HUES64 (cell line): Measurements from ENCODE around the gene ATG7.
"Not testable (repeated sequence)": the region's sequence is repeated elsewhere in the genome, so short reads cannot be mapped to it uniquely, and the experiment has no call there.

Source experiments
- H3K27ac ChIP-seq: 2 replicates; pipeline ENCODE4 v1.7.0; 2013; ENCODE audit warnings: low read depth, low read length, inconsistent platforms
- H3K27me3 ChIP-seq: 2 replicates; pipeline ENCODE4 v1.6.1; 2013; ENCODE audit warnings: mild to moderate bottlenecking, low read length; ENCODE audit not compliant: insufficient read depth
- H3K36me3 ChIP-seq: 2 replicates; pipeline ENCODE4 v1.6.1; 2013; ENCODE audit warnings: mild to moderate bottlenecking, low read length; ENCODE audit not compliant: insufficient read depth
- H3K4me1 ChIP-seq: 2 replicates; pipeline ENCODE4 v1.6.1; 2013; ENCODE audit warnings: mild to moderate bottlenecking, low read length, moderate library complexity; ENCODE audit not compliant: insufficient read depth
- H3K4me3 ChIP-seq: 2 replicates; pipeline ENCODE4 v1.5.1; 2013; ENCODE audit warnings: mild to moderate bottlenecking, low read length, moderate library complexity
- H3K9ac ChIP-seq: 2 replicates; pipeline ENCODE4 v1.6.1; 2013; ENCODE audit warnings: mild to moderate bottlenecking, low read depth, low read length
- H3K9me3 ChIP-seq: 2 replicates; pipeline ENCODE4 v1.6.1; 2013; ENCODE audit warnings: low read depth, low read length; ENCODE audit not compliant: insufficient read depth
- WGBS: fragments of 150-250, 120-280 bp; methylation state at CpG from one replicate; pipeline ENCODE4 v1.1.7; 2013; ENCODE audit warnings: missing lambda C conversion rate; 5-methylcytosine and 5-hydroxymethylcytosine counted together

ATG7 gene

DNA sequence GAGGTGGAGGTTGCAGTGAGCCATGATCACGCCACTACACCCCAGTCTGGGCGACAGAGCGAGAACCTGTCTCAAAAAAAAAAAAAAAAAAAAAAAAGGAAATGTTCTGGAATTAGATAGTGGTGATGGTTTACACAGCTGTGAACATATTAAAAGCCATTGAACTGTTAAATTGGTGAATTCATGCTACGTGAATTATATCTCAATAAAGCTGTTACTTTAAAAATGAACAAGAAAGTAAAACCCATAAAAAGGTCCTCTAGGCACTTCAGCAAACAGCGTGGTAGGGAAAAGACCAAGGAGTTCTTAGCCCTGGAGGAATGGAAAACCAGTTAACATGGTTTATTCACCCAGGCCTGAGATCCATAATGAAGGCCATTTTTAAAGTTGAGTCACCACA, 180.1 kb downstream of the ATG7 start:
- WGBS, result 98% methylated on average over 4 of the region's 5 CpGs

GRCh38 chr3:11452885-11453847, 181.0 kb downstream of the ATG7 start:
- WGBS, result 78% methylated on average over 14 of the region's 14 CpGs
- Histone ChIP-seq H3K27ac (no peak overlapping the region), H3K4me3 (no peak overlapping the region)

More for the DNA sequence above, 180.1 kb downstream of the ATG7 start:
- Histone ChIP-seq H3K4me1 (peaks cover 11% of the 10 kb centered on the region; the same call in 1 of the 2 replicates), H3K4me3 (no peak overlapping the region), H3K27ac (no peak overlapping the region), H3K9ac (no peak overlapping the region), H3K36me3 (no peaks in the 10 kb centered on the region), H3K9me3 (no peaks in the 10 kb centered on the region), H3K27me3 (no peaks in the 10 kb centered on the region)

DNA sequence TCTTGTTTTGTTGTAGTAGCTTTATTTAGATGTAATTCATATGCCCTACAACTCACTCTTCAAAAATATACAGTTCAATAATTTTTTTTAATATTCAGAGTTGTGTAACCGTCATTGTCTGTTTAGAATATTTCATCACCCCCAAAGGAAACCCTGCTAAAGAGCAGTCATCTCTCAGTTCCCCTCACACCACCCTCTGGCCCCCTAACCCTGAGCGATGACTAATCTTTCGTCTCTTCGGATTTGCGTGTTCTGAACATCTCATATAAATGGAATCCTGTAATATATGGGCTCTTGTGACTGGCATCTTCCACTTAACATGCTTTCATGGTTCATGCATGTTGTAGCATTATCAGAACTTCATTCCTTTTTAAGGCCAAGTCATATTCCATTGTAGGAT, 183.8 kb downstream of the ATG7 start:
- Histone ChIP-seq H3K27ac (no peak overlapping the region), H3K9me3 (no peaks in the 10 kb centered on the region)

More at GRCh38 chr3:11452885-11453847, 181.0 kb downstream of the ATG7 start:
- Histone ChIP-seq H3K27me3 (no peaks in the 10 kb centered on the region), H3K4me1 (peaks cover 11% of the 10 kb centered on the region; the same call in 1 of the 2 replicates), H3K36me3 (no peaks in the 10 kb centered on the region), H3K9me3 (no peaks in the 10 kb centered on the region), H3K9ac (no peak overlapping the region)

GRCh38 chr3:11457135-11457534, 184.9 kb downstream of the ATG7 start:
- WGBS, result 92% methylated on average over 4 of the region's 4 CpGs
- H3K27ac ChIP-seq, result no peak overlapping the region

More for the DNA sequence above, 183.8 kb downstream of the ATG7 start:
- H3K27me3 ChIP-seq, result no peaks in the 10 kb centered on the region
- no peak overlapping the region for H3K9ac ChIP-seq
- no peaks in the 10 kb centered on the region for H3K36me3 ChIP-seq
- no peak overlapping the region for H3K4me3 ChIP-seq
- 98% methylated on average over 5 of the region's 5 CpGs for WGBS
- peaks cover 12% of the 10 kb centered on the region; the same call in 1 of the 2 replicates for H3K4me1 ChIP-seq

DNA sequence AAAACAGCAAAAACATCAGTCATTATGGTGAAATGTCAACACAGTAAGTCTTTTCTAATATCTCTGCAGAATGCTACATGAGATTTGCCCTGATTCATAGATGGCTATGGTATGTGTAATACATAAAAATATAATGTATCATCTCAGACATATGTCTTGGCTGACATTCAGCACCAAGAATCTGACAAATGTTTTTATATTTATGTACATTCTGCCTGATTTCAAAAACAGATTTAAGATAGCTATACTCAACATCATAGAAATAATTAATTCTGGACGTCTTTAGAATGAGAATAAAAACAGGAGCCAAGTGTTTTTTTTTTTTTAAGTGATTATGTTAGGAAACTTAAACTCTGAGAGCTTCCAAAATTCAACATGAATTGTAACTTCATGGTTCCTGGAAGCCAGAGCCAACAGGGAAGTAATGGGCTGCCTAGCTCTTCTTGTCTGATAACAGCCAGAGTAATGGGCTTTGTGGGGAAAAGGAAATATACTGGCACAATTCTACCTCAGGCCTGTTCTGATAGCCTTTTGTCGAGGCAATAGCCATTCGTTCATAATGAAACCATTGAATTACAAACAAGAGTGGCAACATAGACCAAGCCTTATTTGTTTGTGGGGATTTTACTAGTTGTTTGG, 187.1 kb downstream of the ATG7 start:
- Histone ChIP-seq H3K36me3 (no peaks in the 10 kb centered on the region), H3K9me3 (no peaks in the 10 kb centered on the region), H3K27ac (no peak overlapping the region), H3K4me3 (no peak overlapping the region), H3K27me3 (no peaks in the 10 kb centered on the region), H3K4me1 (peaks cover 3% of the 10 kb centered on the region; the same call in 1 of the 2 replicates), H3K9ac (no peak overlapping the region)
- WGBS, result 86% methylated on average over 3 of the region's 3 CpGs

More at GRCh38 chr3:11457135-11457534, 184.9 kb downstream of the ATG7 start:
- H3K9ac ChIP-seq, result no peak overlapping the region
- H3K4me3 ChIP-seq, result no peak overlapping the region
- peaks cover 14% of the 10 kb centered on the region; the same call in 1 of the 2 replicates for H3K4me1 ChIP-seq
- no peaks in the 10 kb centered on the region for H3K27me3 ChIP-seq
- H3K36me3 ChIP-seq, result no peaks in the 10 kb centered on the region
- H3K9me3 ChIP-seq, result no peaks in the 10 kb centered on the region

DNA sequence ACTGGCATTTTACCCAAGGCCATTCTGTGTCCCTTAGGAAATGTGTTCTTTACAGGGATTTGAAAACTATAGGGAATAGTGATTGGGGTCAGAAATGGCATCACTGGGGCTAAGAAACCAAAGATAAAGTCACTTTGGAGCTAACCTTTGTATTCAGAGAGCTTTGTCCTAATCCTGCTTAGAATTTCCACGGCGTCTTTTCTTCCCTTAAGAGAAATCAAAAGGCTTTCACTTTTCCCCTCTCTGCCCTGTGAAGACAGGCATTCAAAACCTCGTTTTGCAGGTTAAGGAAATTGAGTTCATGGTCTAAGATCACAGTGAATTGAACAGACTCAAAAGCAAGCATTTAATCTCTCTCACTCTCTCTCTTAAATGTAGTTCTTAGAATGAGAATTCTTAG, 189.0 kb downstream of the ATG7 start:
- Histone ChIP-seq H3K4me3 (no peak overlapping the region), H3K4me1 (peaks cover 3% of the 10 kb centered on the region; the same call in 1 of the 2 replicates), H3K9me3 (no peaks in the 10 kb centered on the region), H3K27me3 (no peaks in the 10 kb centered on the region), H3K36me3 (no peaks in the 10 kb centered on the region), H3K27ac (no peak overlapping the region), H3K9ac (no peak overlapping the region)
- WGBS, result 90% methylated on average over 2 of the region's 3 CpGs

- H3K27ac ChIP-seq, H3K4me1 ChIP-seq, H3K36me3 ChIP-seq, H3K4me3 ChIP-seq, H3K9me3 ChIP-seq, H3K9ac ChIP-seq, H3K27me3 ChIP-seq: not testable (repeated sequence)
- 92% methylated on average over 3 of the region's 4 CpGs for WGBS
Observed at GRCh38 chr3:11462673-11463072, 190.5 kb downstream of the ATG7 start.

- Histone ChIP-seq H3K9me3 (no peaks in the 10 kb centered on the region), H3K9ac (no peak overlapping the region), H3K4me1 (peaks cover 3% of the 10 kb centered on the region; the same call in 1 of the 2 replicates), H3K36me3 (no peaks in the 10 kb centered on the region), H3K27me3 (no peaks in the 10 kb centered on the region), H3K27ac (no peak overlapping the region), H3K4me3 (no peak overlapping the region)
- 94% methylated on average over 2 of the region's 2 CpGs for WGBS
Observed at GRCh38 chr3:11463591-11463990, 191.4 kb downstream of the ATG7 start.

GRCh38 chr3:11464356-11464755, 192.2 kb downstream of the ATG7 start:
- H3K27me3 ChIP-seq, result no peaks in the 10 kb centered on the region
- H3K4me3 ChIP-seq, result no peak overlapping the region
- no peak overlapping the region for H3K27ac ChIP-seq
- 95% methylated on average over 6 of the region's 6 CpGs for WGBS
- H3K9me3 ChIP-seq, result no peaks in the 10 kb centered on the region
- H3K9ac ChIP-seq, result no peak overlapping the region
- no peaks in the 10 kb centered on the region for H3K36me3 ChIP-seq
- peaks cover 3% of the 10 kb centered on the region; the same call in 1 of the 2 replicates for H3K4me1 ChIP-seq

- Histone ChIP-seq H3K36me3 (no peaks in the 10 kb centered on the region), H3K9me3 (no peaks in the 10 kb centered on the region), H3K27me3 (no peaks in the 10 kb centered on the region), H3K4me1 (peaks cover 3% of the 10 kb centered on the region; the same call in 1 of the 2 replicates), H3K27ac (no peak overlapping the region), H3K9ac (no peak overlapping the region), H3K4me3 (no peak overlapping the region)
- 95% methylated on average over 8 of the region's 9 CpGs for WGBS
Observed at GRCh38 chr3:11465744-11466616, 193.8 kb downstream of the ATG7 start.
